ENCODE measurements around the gene ZNF512. TPM values are rescaled to one million over a fixed set of nuclear protein-coding genes. Genes with fewer than 3 reads are reported as not detected.
"Not testable (repeated sequence)": the region's sequence is repeated elsewhere in the genome, so short reads cannot be mapped to it uniquely, and the experiment has no call there.

The ZNF512 gene
- total RNA-seq, 1 donor from 2014 or later: 93.1 TPM

DNA sequence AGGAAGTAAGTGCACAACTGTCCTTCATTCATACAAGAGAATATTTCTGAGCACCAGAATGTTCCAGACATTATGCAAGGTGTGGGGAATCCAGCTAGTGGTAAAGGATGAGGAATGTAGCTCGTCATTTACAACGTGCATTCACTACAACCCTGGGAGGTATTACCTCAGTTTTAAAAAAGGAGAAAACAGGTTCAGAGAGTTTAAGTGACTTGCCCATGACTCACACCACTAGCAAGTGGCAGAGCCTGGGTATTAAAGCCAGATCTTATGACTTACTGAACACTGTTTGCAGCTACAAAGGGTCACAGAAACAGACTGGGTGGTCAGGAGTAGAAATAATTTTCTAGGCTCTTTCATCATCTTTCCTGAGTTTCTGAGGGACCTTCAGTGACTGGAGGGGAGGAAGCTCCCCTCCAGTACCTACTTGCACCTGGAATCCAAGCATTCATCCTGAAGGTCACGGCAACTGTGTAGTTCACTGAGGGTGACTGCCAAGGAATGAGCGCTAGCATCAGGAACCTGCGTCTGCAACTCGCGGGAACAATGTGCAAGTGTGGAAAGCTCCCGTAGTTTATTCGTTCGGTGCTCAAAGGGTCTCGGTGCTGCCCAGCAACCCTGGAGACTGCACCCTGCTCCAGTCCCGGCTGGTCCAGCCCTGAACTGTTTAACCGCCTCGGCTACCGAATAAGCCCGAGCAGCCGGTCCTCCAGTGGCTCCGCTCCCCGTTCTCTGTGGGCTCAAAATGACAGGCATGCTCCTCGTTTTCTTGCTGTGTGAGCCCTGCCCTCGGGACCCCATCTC, 45.3 kb downstream of the ZNF512 start:
- no peaks in the 10 kb centered on the region for H3K9me3 Mint-ChIP-seq (ENCODE audit: unreplicated experiment)
- H3K27me3 Mint-ChIP-seq (ENCODE audit: unreplicated experiment): peaks cover 2% of the 10 kb centered on the region
- H3K36me3 Mint-ChIP-seq (ENCODE audit: unreplicated experiment): no peaks in the 10 kb centered on the region
- no peak for DNase-seq
- TF ChIP-seq, protein P1, sequence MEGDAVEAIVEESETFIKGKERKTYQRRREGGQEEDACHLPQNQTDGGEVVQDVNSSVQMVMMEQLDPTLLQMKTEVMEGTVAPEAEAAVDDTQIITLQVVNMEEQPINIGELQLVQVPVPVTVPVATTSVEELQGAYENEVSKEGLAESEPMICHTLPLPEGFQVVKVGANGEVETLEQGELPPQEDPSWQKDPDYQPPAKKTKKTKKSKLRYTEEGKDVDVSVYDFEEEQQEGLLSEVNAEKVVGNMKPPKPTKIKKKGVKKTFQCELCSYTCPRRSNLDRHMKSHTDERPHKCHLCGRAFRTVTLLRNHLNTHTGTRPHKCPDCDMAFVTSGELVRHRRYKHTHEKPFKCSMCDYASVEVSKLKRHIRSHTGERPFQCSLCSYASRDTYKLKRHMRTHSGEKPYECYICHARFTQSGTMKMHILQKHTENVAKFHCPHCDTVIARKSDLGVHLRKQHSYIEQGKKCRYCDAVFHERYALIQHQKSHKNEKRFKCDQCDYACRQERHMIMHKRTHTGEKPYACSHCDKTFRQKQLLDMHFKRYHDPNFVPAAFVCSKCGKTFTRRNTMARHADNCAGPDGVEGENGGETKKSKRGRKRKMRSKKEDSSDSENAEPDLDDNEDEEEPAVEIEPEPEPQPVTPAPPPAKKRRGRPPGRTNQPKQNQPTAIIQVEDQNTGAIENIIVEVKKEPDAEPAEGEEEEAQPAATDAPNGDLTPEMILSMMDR (IDR thresholded peaks at IDR 0.05; ENCODE audit: partially characterized antibody, unreplicated experiment): no peak
- peak overlapping the region; percentile 56 for H3K27ac Mint-ChIP-seq (ENCODE audit: unreplicated experiment)
- H3K4me1 Mint-ChIP-seq (ENCODE audit: low read depth, unreplicated experiment): peaks cover 7% of the 10 kb centered on the region
- H3K4me3 Mint-ChIP-seq (ENCODE audit: unreplicated experiment): no peak overlapping the region

DNA sequence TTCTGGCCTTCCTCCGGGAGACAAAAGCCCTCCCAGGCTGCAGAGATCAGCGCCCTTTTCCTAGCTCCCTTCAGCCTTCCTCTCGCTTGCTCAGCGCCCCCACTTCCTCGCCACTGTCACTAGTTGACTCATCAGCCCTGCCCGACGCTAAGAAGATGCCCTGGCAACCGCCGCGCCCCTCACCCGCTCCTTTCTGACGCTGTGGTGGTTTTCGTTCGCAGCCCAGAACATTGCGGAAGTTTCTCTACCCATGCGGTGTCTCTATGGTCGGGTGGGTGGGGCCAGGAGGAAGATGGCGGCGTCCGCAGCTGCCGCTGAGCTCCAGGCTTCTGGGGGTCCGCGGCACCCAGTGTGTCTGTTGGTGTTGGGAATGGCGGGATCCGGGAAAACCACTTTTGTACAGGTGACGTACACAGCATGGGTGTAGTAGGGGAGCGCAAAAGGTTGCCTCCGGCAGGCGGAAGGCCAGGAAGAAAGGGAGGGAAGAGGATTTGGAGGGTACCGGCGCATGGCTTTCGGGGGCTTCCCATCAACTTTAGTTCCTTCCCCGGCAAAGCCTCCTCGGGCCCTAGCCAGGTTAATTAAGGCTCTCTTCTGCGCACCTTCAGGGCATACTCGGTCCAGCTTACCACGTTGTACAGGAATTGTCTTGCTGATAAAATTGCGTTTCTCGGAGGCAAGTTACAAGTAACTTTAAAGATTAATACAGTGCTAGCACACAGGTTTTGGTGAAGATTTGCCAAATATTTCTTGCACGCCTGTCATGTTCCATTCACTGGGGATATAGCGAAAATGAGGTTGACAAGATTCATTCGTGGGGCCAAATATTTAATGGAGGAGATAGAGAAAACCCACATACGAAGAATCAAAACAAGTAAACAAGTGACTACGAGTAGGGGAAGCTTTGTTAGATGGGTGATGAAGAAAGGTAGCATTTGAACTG, 46.2 kb downstream of the ZNF512 start, which contains the start of the genes CCDC121 and GPN1:
Gene CCDC121 (minus strand): TSS at position 246 of the 943 bp plus-strand sequence. CDS start 1,213 bp downstream, outside the sequence.
Gene GPN1 (plus strand): TSS at position 284 of the 943 bp plus-strand sequence. CDS start 9 bp downstream, at position 293.
- Mint-ChIP-seq H3K36me3 (ENCODE audit: unreplicated experiment) (no peaks in the 10 kb centered on the region), H3K27me3 (ENCODE audit: unreplicated experiment) (peaks cover 2% of the 10 kb centered on the region), H3K27ac (ENCODE audit: unreplicated experiment) (peak within 1 kb of the TSS; percentile 56), H3K4me1 (ENCODE audit: low read depth, unreplicated experiment) (peaks cover 7% of the 10 kb centered on the region), H3K9me3 (ENCODE audit: unreplicated experiment) (no peaks in the 10 kb centered on the region), H3K4me3 (ENCODE audit: unreplicated experiment) (no peak within 1 kb of the TSS)
- TF ChIP-seq, protein P1 (IDR thresholded peaks at IDR 0.05; ENCODE audit: partially characterized antibody, unreplicated experiment): no peak
- peak; percentile 87 for DNase-seq

DNA sequence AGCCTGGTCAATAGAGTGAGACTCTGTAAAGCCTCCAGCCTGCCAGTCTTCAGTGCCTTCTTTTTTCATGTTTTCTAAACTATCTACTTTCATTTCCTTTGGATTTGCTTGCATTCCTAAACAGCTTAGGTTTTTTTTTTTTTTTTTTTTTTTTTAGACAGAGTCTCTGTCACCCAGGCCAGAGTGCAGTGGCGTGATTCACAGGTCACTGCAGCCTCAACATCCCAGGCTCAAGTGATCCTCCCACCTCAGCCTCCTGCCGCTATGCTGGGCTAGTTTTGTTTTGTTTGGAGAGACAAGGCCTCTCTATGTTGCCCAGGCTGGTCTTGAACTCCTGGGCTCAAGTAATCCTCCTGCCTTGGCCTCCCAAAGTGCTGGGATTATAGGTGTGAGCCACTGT, 47.4 kb downstream of the ZNF512 start:
- H3K9me3 Mint-ChIP-seq (ENCODE audit: unreplicated experiment); DNase-seq; H3K4me1 Mint-ChIP-seq (ENCODE audit: low read depth, unreplicated experiment); H3K27me3 Mint-ChIP-seq (ENCODE audit: unreplicated experiment); H3K36me3 Mint-ChIP-seq (ENCODE audit: unreplicated experiment); H3K27ac Mint-ChIP-seq (ENCODE audit: unreplicated experiment); H3K4me3 Mint-ChIP-seq (ENCODE audit: unreplicated experiment): not testable (repeated sequence)

DNA sequence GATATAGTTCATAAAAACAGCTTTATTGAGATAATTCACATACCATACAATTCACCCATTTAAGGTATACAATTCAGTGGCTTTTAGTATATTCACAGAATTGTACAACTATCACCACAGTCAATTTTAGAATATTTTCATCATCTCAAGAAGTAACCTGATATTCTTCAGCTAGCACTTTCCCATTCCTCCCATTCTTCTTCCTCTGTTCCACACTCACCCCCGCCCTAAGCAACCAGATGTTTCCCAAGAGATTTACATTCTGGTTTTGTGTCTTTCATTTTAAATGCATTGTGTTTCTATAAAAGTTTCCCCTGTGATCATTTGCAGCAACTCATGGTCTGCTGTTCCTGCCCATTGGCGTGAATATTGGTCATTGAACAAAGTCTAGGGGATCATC, 51.4 kb downstream of the ZNF512 start:
- Mint-ChIP-seq H3K4me1 (ENCODE audit: low read depth, unreplicated experiment) (peaks cover 3% of the 10 kb centered on the region), H3K27ac (ENCODE audit: unreplicated experiment) (no peak overlapping the region), H3K4me3 (ENCODE audit: unreplicated experiment) (no peak overlapping the region), H3K27me3 (ENCODE audit: unreplicated experiment) (no peaks in the 10 kb centered on the region), H3K9me3 (ENCODE audit: unreplicated experiment) (no peaks in the 10 kb centered on the region), H3K36me3 (ENCODE audit: unreplicated experiment) (no peaks in the 10 kb centered on the region)
- no peak for DNase-seq
- TF ChIP-seq, protein P1 (IDR thresholded peaks at IDR 0.05; ENCODE audit: partially characterized antibody, unreplicated experiment): no peak

DNA sequence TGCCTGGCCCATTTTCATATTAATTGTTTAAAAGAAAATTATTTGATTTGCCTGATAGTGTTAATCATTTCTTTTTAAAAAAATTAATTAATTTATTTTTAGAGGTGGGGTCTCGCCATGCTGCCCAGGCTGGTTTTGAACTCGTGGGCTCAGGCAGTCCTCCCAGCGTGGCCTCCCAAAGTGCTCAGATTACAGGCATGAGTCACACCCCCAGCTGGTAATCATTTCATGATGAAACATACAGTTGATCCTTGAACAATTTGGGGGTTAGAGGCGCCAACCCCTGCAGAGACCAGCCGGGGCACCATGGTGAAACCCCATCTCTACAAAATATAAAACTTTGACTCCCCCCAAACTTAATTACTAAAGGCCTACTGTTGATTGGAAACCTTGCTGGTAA, 53.9 kb downstream of the ZNF512 start:
- Mint-ChIP-seq H3K4me3 (ENCODE audit: unreplicated experiment) (no peak overlapping the region), H3K27me3 (ENCODE audit: unreplicated experiment) (no peaks in the 10 kb centered on the region), H3K9me3 (ENCODE audit: unreplicated experiment) (no peaks in the 10 kb centered on the region), H3K4me1 (ENCODE audit: low read depth, unreplicated experiment) (no peaks in the 10 kb centered on the region), H3K36me3 (ENCODE audit: unreplicated experiment) (no peaks in the 10 kb centered on the region), H3K27ac (ENCODE audit: unreplicated experiment) (no peak overlapping the region)
- TF ChIP-seq, protein P1 (IDR thresholded peaks at IDR 0.05; ENCODE audit: partially characterized antibody, unreplicated experiment): no peak
- DNase-seq: no peak

Data from glutamatergic neuron (in vitro differentiated cells).